H1 (cell line): ENCODE results near the gene ISL2. TPM values are rescaled to one million over a fixed set of nuclear protein-coding genes. Genes with fewer than 3 reads are reported as not detected.

Experiments used
- CTCF ChIA-PET: fragments of 300-600 bp; sonication (Branson Sonifier 250); formaldehyde crosslinking; loops from one replicate; lab custom pipeline; 2021; ENCODE audit not compliant: partially characterized antibody; lab: Charles Lee
- POLR2A ChIA-PET: fragments of 300-600 bp; sonication (Branson Sonifier 250); formaldehyde crosslinking; loops from one replicate; lab custom pipeline; 2021; ENCODE audit warnings: inconsistent platforms; ENCODE audit not compliant: partially characterized antibody; lab: Charles Lee
- DNase-seq, 2 experiments: peaks; one replicate each; pipeline versions ENCODE4 v3.0.0 to v3.0.0-alpha.2; 2010 to 2022; ENCODE audit warnings: low spot score in 2 of 2, low read depth in 1 of 2, mixed read lengths in 1 of 2
- FAIRE-seq: peaks from 2 replicates; lab custom pipeline; 2011; peaks lifted over from hg19 to GRCh38; lab: Jason Lieb, UNC
- H2AFZ ChIP-seq: 2 replicates; pipeline ENCODE4 v1.8.1; 2012; ENCODE audit warnings: low read length, inconsistent platforms
- H2AK5ac ChIP-seq: 2 replicates; pipeline ENCODE4 v1.6.1; 2013; ENCODE audit warnings: low read depth, low read length
- H2BK120ac ChIP-seq: replicated peaks from 2 replicates; pipeline ENCODE3; 2013; ENCODE audit warnings: low read depth, low read length, inconsistent platforms
- H2BK12ac ChIP-seq: 2 replicates; pipeline ENCODE4 v1.6.1; 2013; ENCODE audit warnings: low read depth, low read length
- H2BK15ac ChIP-seq: 2 replicates; pipeline ENCODE4 v1.6.1; 2013; ENCODE audit warnings: low read length
- H2BK20ac ChIP-seq: 2 replicates; pipeline ENCODE4 v1.6.1; 2013; ENCODE audit warnings: low read length
- H2BK5ac ChIP-seq: 2 replicates; pipeline ENCODE4 v1.6.1; 2013; ENCODE audit warnings: low read depth, low read length
- H3K14ac ChIP-seq: 2 replicates; pipeline ENCODE4 v1.6.1; 2013; ENCODE audit warnings: inconsistent platforms; ENCODE audit not compliant: insufficient read length
- H3K18ac ChIP-seq: 2 replicates; pipeline ENCODE4 v1.6.1; 2013; ENCODE audit warnings: low read length; ENCODE audit errors: extremely low read depth
- H3K23ac ChIP-seq: 2 replicates; pipeline ENCODE4 v1.6.1; 2013; ENCODE audit warnings: inconsistent platforms; ENCODE audit not compliant: insufficient read length
- H3K23me2 ChIP-seq: 2 replicates; pipeline ENCODE4 v1.6.1; 2013; ENCODE audit warnings: low read depth, low read length
- H3K27ac ChIP-seq: 2 replicates; pipeline ENCODE4 v1.6.1; 2011; ENCODE audit warnings: low read depth, low read length, inconsistent platforms
- H3K27me3 ChIP-seq, 4 experiments: replicated peaks in 1 of 4; 1 replicate in 1 of 4; 2 replicates in 3 of 4; pipeline versions ENCODE4 v1.6.1 to v1.8.1; 2011 to 2013; ENCODE audit warnings: low read length in 3 of 4, mild to moderate bottlenecking in 3 of 4, inconsistent platforms in 2 of 4, mixed read lengths in 2 of 4, moderate library complexity in 1 of 4; ENCODE audit not compliant: control insufficient read depth in 3 of 4, insufficient read depth in 3 of 4; ENCODE audit errors: extremely low read depth in 1 of 4
- H3K36me3 ChIP-seq, 4 experiments: 2 replicates each; pipeline versions ENCODE4 v1.6.1 to v1.8.1; 2011 to 2013; ENCODE audit warnings: mild to moderate bottlenecking in 4 of 4, low read length in 3 of 4, moderate library complexity in 2 of 4, control low read depth in 1 of 4, inconsistent platforms in 1 of 4; ENCODE audit not compliant: insufficient read depth in 4 of 4, control insufficient read depth in 2 of 4
- H3K4ac ChIP-seq: replicated peaks from 2 replicates; pipeline ENCODE3; 2013; ENCODE audit warnings: low read length, low read depth, mixed read lengths, inconsistent platforms; ENCODE audit not compliant: insufficient read length
- H3K4me1 ChIP-seq, 4 experiments: replicated peaks in 1 of 4; 1 replicate in 1 of 4; 2 replicates in 3 of 4; pipeline versions ENCODE4 v1.6.1 to v1.8.1; 2011 to 2013; ENCODE audit warnings: low read length in 3 of 4, inconsistent platforms in 2 of 4, mixed read lengths in 1 of 4; ENCODE audit not compliant: insufficient read depth in 4 of 4, control insufficient read depth in 3 of 4
- H3K4me2 ChIP-seq, 2 experiments: 2 replicates each; pipeline versions ENCODE4 v1.6.1 to v1.8.1; 2011 to 2013; ENCODE audit warnings: low read depth in 2 of 2, low read length in 2 of 2, control low read depth in 1 of 2, inconsistent platforms in 1 of 2, mild to moderate bottlenecking in 1 of 2; ENCODE audit not compliant: insufficient read depth in 1 of 2
- H3K4me3 ChIP-seq, 4 experiments: fragments of 200-600, 300-600 bp in 1 of 4; sonication (generic), shearing (Covaris generic), sonication (Bioruptor Twin) in 1 of 4; 2 replicates each; pipeline versions ENCODE4 v1.5.1 to v1.8.1; 2011 to 2016; ENCODE audit warnings: low read length in 4 of 4, low read depth in 3 of 4, control low read depth in 2 of 4, inconsistent platforms in 2 of 4, mild to moderate bottlenecking in 2 of 4, mixed read lengths in 1 of 4, moderate library complexity in 1 of 4; ENCODE audit not compliant: insufficient read depth in 2 of 4; ENCODE audit errors: extremely low read depth in 1 of 4
- H3K56ac ChIP-seq: replicated peaks from 2 replicates; pipeline ENCODE3; 2013; ENCODE audit warnings: low read depth, mild to moderate bottlenecking, mixed read lengths, low read length, inconsistent platforms; ENCODE audit not compliant: insufficient read length
- H3K79me1 ChIP-seq: 2 replicates; pipeline ENCODE4 v1.6.1; 2013; ENCODE audit warnings: low read depth, low read length, control low read depth
- H3K79me2 ChIP-seq, 2 experiments: 2 replicates each; pipeline versions ENCODE4 v1.6.1 to v1.8.1; 2012 to 2013; ENCODE audit warnings: low read length in 2 of 2, mild to moderate bottlenecking in 2 of 2, inconsistent platforms in 1 of 2; ENCODE audit not compliant: insufficient read depth in 2 of 2, control insufficient read depth in 1 of 2
- H3K9ac ChIP-seq, 4 experiments: replicated peaks in 1 of 4; 1 replicate in 1 of 4; 2 replicates in 3 of 4; pipeline versions ENCODE4 v1.6.1 to v1.8.1; 2011 to 2013; ENCODE audit warnings: low read depth in 3 of 4, low read length in 3 of 4, control low read depth in 2 of 4, mild to moderate bottlenecking in 2 of 4, moderate library complexity in 2 of 4, inconsistent platforms in 1 of 4; ENCODE audit errors: extremely low read depth in 1 of 4
- H3K9me3 ChIP-seq, 2 experiments: 2 replicates each; pipeline versions ENCODE4 v1.6.1 to v1.8.1; 2012 to 2013; ENCODE audit warnings: mild to moderate bottlenecking in 2 of 2, moderate library complexity in 2 of 2, control low read depth in 1 of 2, inconsistent platforms in 1 of 2, low read depth in 1 of 2, low read length in 1 of 2, mixed read lengths in 1 of 2; ENCODE audit not compliant: insufficient read depth in 2 of 2
- H4K20me1 ChIP-seq, 2 experiments: replicated peaks in 1 of 2; 2 replicates each; pipeline versions ENCODE3 to v1.8.1; 2011 to 2013; ENCODE audit warnings: inconsistent platforms in 2 of 2, low read length in 2 of 2, mild to moderate bottlenecking in 1 of 2; ENCODE audit not compliant: insufficient read depth in 2 of 2, control insufficient read depth in 1 of 2
- H4K5ac ChIP-seq: 2 replicates; pipeline ENCODE4 v1.6.1; 2013; ENCODE audit warnings: low read length, low read depth, mixed read lengths, inconsistent platforms; ENCODE audit not compliant: insufficient read length
- H4K8ac ChIP-seq: 2 replicates; pipeline ENCODE4 v1.8.0; 2013; ENCODE audit warnings: mild to moderate bottlenecking, moderate library complexity, low read length, inconsistent platforms; ENCODE audit not compliant: insufficient read depth; ENCODE audit errors: extremely low read depth
- H4K91ac ChIP-seq: replicated peaks from 2 replicates; pipeline ENCODE3; 2013; ENCODE audit warnings: low read length, mixed read lengths, inconsistent platforms; ENCODE audit not compliant: insufficient read length
- HDAC2 ChIP-seq, 2 experiments: fragments of 300-600 bp in 1 of 2; sonication (generic) in 1 of 2; IDR thresholded peaks; 2 replicates each; pipeline ENCODE4 v1.6.1; 2011 to 2012; ENCODE audit warnings: low read depth in 2 of 2, low read length in 2 of 2, mild to moderate bottlenecking in 2 of 2, moderate library complexity in 2 of 2, borderline replicate concordance in 1 of 2, inconsistent platforms in 1 of 2
- KDM1A ChIP-seq: fragments of 200-600, 300-600 bp; sonication (generic); IDR thresholded peaks from 2 replicates; pipeline ENCODE4 v1.7.1; 2016; ENCODE audit warnings: mild to moderate bottlenecking, low read length, borderline replicate concordance
- KDM5A ChIP-seq: fragments of 200-600 bp; IDR thresholded peaks from 2 replicates; pipeline ENCODE4 v1.7.1; 2012; ENCODE audit warnings: mild to moderate bottlenecking, low read length, inconsistent platforms, mixed read lengths
- NRF1 ChIP-seq: IDR thresholded peaks from 2 replicates; pipeline ENCODE4 v1.6.1; 2011; ENCODE audit warnings: mild to moderate bottlenecking, low read depth, low read length, improper control_type of control experiment
- SAP30 ChIP-seq: fragments of 300-600 bp; sonication (generic); IDR thresholded peaks from 2 replicates; pipeline ENCODE4 v1.7.1; 2012; ENCODE audit warnings: low read length, moderate library complexity, mild to moderate bottlenecking, inconsistent platforms; ENCODE audit not compliant: insufficient read depth, insufficient replicate concordance
- SIN3A ChIP-seq, 2 experiments: IDR thresholded peaks in 1 of 2; conservative IDR thresholded peaks in 1 of 2; 2 replicates each; pipeline ENCODE4 v1.6.1; 2011 to 2012; ENCODE audit warnings: low read length in 2 of 2, improper control_type of control experiment in 1 of 2, low read depth in 1 of 2, mild to moderate bottlenecking in 1 of 2
- TEAD4 ChIP-seq: IDR thresholded peaks from 2 replicates; pipeline ENCODE4 v1.6.1; 2012; ENCODE audit warnings: low read depth, low read length, inconsistent platforms, mixed read lengths
- ZNF274 ChIP-seq: IDR thresholded peaks from 2 replicates; pipeline ENCODE4 v1.7.0; 2012; ENCODE audit warnings: low read length, borderline replicate concordance; ENCODE audit errors: extremely low read depth
- WGBS, 2 experiments: shearing (Covaris generic) in 1 of 2; methylation state at CpG; one replicate each; pipeline versions ENCODE4 v1.1.6 to v1.1.7; 2013 to 2015; ENCODE audit warnings: low lambda C conversion rate in 2 of 2, mixed read lengths in 2 of 2, inconsistent platforms in 1 of 2, low coverage in 1 of 2, missing lambda C conversion rate in 1 of 2; ENCODE audit not compliant: insufficient replicate concordance in 2 of 2, insufficient coverage in 1 of 2, insufficient read length in 1 of 2; ENCODE audit errors: extremely low coverage in 1 of 2, missing lambda C conversion rate in 1 of 2; 5-methylcytosine and 5-hydroxymethylcytosine counted together
- polyA plus RNA-seq, 7 experiments: library from polyadenylated mRNA; depleted of rRNA in 3 of 7; stranded (reverse) in 5 of 7; unstranded in 2 of 7; fragments of >200 nt in 5 of 7; fragments of 200-250 nt in 2 of 7; gene quantifications; 1 replicate in 5 of 7; 2 replicates in 1 of 7; 4 replicates in 1 of 7; pipeline versions ENCODE4 v1.2.1 to v1.2.3, GENCODE V29; 2011 to 2013; ENCODE audit warnings: missing spikeins in 2 of 7, mixed read lengths in 2 of 7
- total RNA-seq: library from RNA; stranded (reverse); fragmentation: NEBNext Ultra II Directional; extraction: Animal tissue kit (Norgen Biotek cat#: 25700); gene quantifications from 2 replicates; pipeline ENCODE4 v1.2.1, GENCODE V29; 2021

Gene ISL2
- total and polyA plus RNA-seq, 2 of the 8 experiments (the other 6 are each of a cell fraction or from before 2014, with no cell fraction given), result 0.32 to 0.99 TPM

DNA sequence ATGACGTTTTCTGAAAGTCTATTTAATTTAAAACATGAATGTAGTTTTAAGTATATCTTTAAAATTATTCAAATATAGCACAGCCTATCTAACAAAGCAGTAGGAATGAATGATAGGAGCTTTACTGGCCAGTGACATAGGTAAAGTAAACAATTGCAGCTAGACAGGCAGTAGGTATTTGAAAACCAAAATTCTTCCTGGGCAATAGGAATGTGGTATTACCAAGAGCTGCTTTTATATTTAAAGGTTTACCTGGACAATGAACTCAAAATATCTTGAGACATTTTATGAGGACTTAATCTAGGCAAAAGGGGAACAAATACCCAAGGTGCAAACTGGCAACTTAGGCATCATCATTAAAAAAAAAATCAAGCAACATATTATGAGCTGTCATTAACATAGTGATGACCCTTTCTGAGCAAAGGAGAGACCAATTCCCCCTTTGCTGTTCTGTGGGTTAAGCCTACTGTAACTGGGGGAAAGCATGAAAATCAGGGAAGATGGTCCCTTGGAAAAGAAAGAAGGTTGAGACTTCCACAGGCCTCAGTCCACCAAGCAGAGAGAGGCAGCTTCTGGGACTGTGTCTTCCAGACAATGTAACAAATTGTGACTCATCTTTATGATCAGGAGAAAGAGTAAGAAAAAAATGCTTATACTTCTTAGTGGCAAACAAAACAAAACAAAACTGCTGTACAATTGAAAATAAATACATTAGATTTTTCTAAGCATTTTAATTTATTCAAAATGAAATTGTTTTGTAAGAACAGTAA, 12.9 kb downstream of the ISL2 start:
- Histone ChIP-seq H2BK15ac (no peak overlapping the region), H3K9ac (no peak overlapping the region), H3K36me3 (no peaks in the 10 kb centered on the region), H3K4me3 (no peak overlapping the region), H3K27ac (no peak overlapping the region), H4K8ac (no peak overlapping the region), H3K4ac (no peak overlapping the region), H3K4me2 (no peak overlapping the region), H3K9me3 (no peaks in the 10 kb centered on the region), H2BK12ac (no peak overlapping the region), H2BK5ac (no peak overlapping the region), H3K23ac (no peak overlapping the region), H3K27me3 (peaks cover 33 to 55% (median 41%) of the 10 kb centered on the region in 4 experiments), H2BK120ac (no peak overlapping the region), H3K4me1 (peaks cover 0 to 6% (median under 1%) of the 10 kb centered on the region in 4 experiments; a peak in 6 of 7 replicates), H3K56ac (no peak overlapping the region), H3K18ac (no peak overlapping the region), H4K91ac (no peak overlapping the region), H2AK5ac (no peak overlapping the region), H3K79me2 (no peaks in the 10 kb centered on the region), H4K20me1 (peaks cover 5 to 7% of the 10 kb centered on the region in 2 experiments), H3K79me1 (no peaks in the 10 kb centered on the region), H3K14ac (no peak overlapping the region), H4K5ac (no peak overlapping the region), H3K23me2 (peaks cover 8% of the 10 kb centered on the region; the same call in 1 of the 2 replicates), H2BK20ac (no peak overlapping the region), H2AFZ (no peak overlapping the region)
- TF ChIP-seq TEAD4 (no peak), ZNF274 (no peak), SIN3A (conservative IDR thresholded peaks at IDR 0.05 in 1 of 2, IDR thresholded peaks at IDR 0.05 in 1 of 2; ENCODE audit: low read depth in 1 of 2, low read length in 2 of 2) (no peak), KDM5A (no peak), HDAC2 (IDR thresholded peaks at IDR 0.05; ENCODE audit: borderline replicate concordance in 1 of 2, low read depth in 2 of 2, low read length in 2 of 2) (no peak), NRF1 (no peak), SAP30 (no peak), KDM1A (no peak)
- 53% methylated on average over 1 of the region's 1 CpG; no CpG with 5 or more reads in 1 of the 2 experiments for WGBS, 2 experiments
- ChIA-PET POLR2A (no interaction called here), CTCF (interaction anchor here (1.1 kb wide), 1 partner anchor 114 kb away, joined by 3 read pairs; no protein-coding TSS in a partner anchor)
- FAIRE-seq, result no peak
- no peak for DNase-seq
